Left lung (tissue), 10 donors: Measurements from ENCODE around the gene LLGL2. TPM values are rescaled to one million over a fixed set of nuclear protein-coding genes. Genes with fewer than 3 reads are reported as not detected.

Source experiments
- ATAC-seq: fragments of 200-7000 bp; cut with Tn5 transposase; one replicate; pipeline ENCODE4 v1.9.1; 2020; ENCODE audit warnings: moderate library complexity
- DNase-seq, 4 donors: peaks; one replicate each; pipeline ENCODE4 v3.0.0-alpha.2; 2013 to 2020
- H3K27ac ChIP-seq, 2 donors: fragments of 200-600 bp; sonication (generic) in 1 of 2; one replicate each; pipeline versions ENCODE4 v1.5.0 to v1.8.0; 2020 to 2021
- H3K27me3 ChIP-seq, 2 donors: fragments of 200-600 bp; sonication (generic) in 1 of 2; one replicate each; pipeline versions ENCODE4 v1.5.0 to v1.8.0; 2020 to 2021
- H3K36me3 ChIP-seq, 2 donors: fragments of 200-600 bp; sonication (generic) in 1 of 2; one replicate each; pipeline versions ENCODE4 v1.5.0 to v1.8.0; 2020 to 2021
- H3K4me1 ChIP-seq, 2 donors: fragments of 200-600 bp; one replicate each; pipeline ENCODE4 v1.8.0; 2021
- H3K4me3 ChIP-seq, 2 donors: fragments of 200-600 bp; sonication (generic) in 1 of 2; one replicate each; pipeline versions ENCODE4 v1.5.0 to v1.8.0; 2020 to 2021; ENCODE audit warnings: mild to moderate bottlenecking in 1 of 2
- H3K9me3 ChIP-seq, 2 donors: fragments of 200-600 bp; sonication (generic) in 1 of 2; one replicate each; pipeline versions ENCODE4 v1.5.0 to v1.8.0; 2020 to 2021
- CTCF ChIP-seq, 2 donors: fragments of 200-600 bp; sonication (generic) in 1 of 2; IDR thresholded peaks; one replicate each; pipeline versions ENCODE4 v1.5.0 to v1.8.0; 2021; ENCODE audit warnings: antibody characterized with exemption in 2 of 2
- intact Hi-C, 2 donors: fragments of 100-400 bp; cut with DNase I; formaldehyde crosslinking; loops; one replicate each; pipeline versions ENCODE4 v1.11.2 to v1.14.2; 2022
- polyA plus RNA-seq, 6 donors: library from polyadenylated mRNA; unstranded; fragments of 120-200 nt; gene quantifications; one replicate each; pipeline ENCODE4 v1.2.1, GENCODE V29; 2013; ENCODE audit not compliant: insufficient read length in 6 of 6
- total RNA-seq, 2 donors: library from RNA; stranded (reverse); fragmentation: NEBNext Ultra II Directional; extraction: Animal tissue kit (Norgen Biotek cat#: 25700); gene quantifications; one replicate each; pipeline ENCODE4 v1.2.1, GENCODE V29; 2021
- donor health status: DM: no; HTN: yes; CAD: no.
- donor health status: DM: no; HTN: no; CAD: no.

Gene LLGL2
- total and polyA plus RNA-seq, 8 donors: 38.0 to 173 (median 53.1) TPM

DNA sequence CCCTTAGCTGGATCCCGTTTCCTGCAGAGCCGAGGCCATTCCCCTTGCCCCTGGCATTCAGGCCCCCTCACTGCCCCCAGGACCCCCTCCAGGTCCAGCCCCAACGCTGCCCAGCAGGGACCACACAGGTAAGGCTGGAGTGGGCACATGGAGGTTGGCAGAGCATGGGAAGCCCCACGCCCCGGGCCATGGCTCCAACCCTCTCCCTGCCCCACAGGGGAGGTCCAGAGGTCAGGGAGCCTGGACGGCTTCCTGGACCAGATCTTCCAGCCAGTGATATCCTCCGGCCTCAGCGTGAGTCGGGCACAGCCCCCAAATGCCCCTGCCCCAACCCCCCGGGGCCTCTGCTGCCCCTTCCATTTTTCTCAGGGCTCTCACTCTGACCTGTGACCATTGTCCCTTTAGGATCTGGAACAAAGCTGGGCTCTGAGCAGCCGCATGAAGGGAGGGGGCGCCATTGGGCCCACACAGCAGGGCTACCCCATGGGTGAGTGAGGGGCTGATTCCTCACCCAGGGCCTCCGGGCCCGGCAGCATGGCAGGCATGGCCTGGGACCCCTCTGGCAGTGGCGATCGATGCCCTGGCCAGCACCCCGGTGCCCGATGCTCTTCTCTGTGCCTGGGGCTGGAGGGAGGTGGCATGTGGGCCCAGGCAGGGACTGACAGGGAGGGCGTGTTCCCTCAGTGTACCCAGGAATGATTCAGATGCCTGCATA, 89.2 kb downstream of the LLGL2 start:
- intact Hi-C loops: no loop called here
- Histone ChIP-seq H3K9me3 (no peaks in the 10 kb centered on the region), H3K4me1 (no peaks in the 10 kb centered on the region), H3K36me3 (peaks cover 0 to 98% of the 10 kb centered on the region in 2 donors), H3K27ac (no peak overlapping the region), H3K27me3 (no peaks in the 10 kb centered on the region), H3K4me3 (no peak overlapping the region)
- ATAC-seq (no peak), DNase-seq (no peak)
- TF ChIP-seq CTCF (IDR thresholded peaks at IDR 0.05): no peak

- ATAC-seq: no peak
Measured at GRCh38 chr17:75615301-75615700, 89.8 kb downstream of the LLGL2 start.

GRCh38 chr17:75616521-75617122, 91.1 kb downstream of the LLGL2 start:
- TF ChIP-seq CTCF (IDR thresholded peaks at IDR 0.05): no peak
- intact Hi-C loops: no loop called here
- H3K27ac ChIP-seq: no peak overlapping the region
- no peak overlapping the region for H3K4me3 ChIP-seq
- ATAC-seq: no peak
- H3K27me3 ChIP-seq: no peaks in the 10 kb centered on the region
- no peaks in the 10 kb centered on the region for H3K9me3 ChIP-seq
- no peaks in the 10 kb centered on the region for H3K4me1 ChIP-seq
- H3K36me3 ChIP-seq: peaks cover 0 to 100% of the 10 kb centered on the region in 2 donors
- no peak for DNase-seq

More at GRCh38 chr17:75615301-75615700, 89.8 kb downstream of the LLGL2 start:
- intact Hi-C loops: no loop called here
- Histone ChIP-seq H3K4me1 (no peaks in the 10 kb centered on the region), H3K27me3 (no peaks in the 10 kb centered on the region), H3K36me3 (peaks cover 0 to 100% of the 10 kb centered on the region in 2 donors), H3K27ac (no peak overlapping the region), H3K9me3 (no peaks in the 10 kb centered on the region), H3K4me3 (no peak overlapping the region)
- no peak for DNase-seq
- TF ChIP-seq CTCF (IDR thresholded peaks at IDR 0.05): no peak

DNA sequence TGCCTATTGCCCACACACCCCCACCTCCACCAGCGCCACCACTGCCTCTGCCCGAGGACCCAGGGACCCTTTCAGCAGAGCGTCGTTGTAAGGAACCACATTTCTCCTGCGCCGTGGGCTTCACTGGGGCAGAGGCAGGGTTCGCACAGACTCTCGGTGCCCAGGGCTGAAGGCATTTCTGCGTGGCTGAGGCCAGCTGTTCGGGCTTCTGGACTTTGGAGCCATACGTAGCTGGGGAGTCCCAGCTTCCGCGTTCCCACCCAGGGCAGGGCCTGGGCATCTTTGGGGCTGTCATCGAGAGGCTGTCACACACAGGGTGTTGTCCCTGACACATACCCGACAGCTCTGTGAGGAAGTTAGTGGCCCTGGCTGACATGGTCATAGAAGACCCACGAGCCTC, 91.7 kb downstream of the LLGL2 start:
- intact Hi-C loops: no loop called here
- no peak for DNase-seq
- TF ChIP-seq CTCF (IDR thresholded peaks at IDR 0.05): no peak
- Histone ChIP-seq H3K9me3 (no peaks in the 10 kb centered on the region), H3K27ac (no peak overlapping the region), H3K4me3 (no peak overlapping the region), H3K4me1 (no peaks in the 10 kb centered on the region), H3K36me3 (peaks cover 0 to 100% of the 10 kb centered on the region in 2 donors), H3K27me3 (no peaks in the 10 kb centered on the region)
- no peak for ATAC-seq

DNA sequence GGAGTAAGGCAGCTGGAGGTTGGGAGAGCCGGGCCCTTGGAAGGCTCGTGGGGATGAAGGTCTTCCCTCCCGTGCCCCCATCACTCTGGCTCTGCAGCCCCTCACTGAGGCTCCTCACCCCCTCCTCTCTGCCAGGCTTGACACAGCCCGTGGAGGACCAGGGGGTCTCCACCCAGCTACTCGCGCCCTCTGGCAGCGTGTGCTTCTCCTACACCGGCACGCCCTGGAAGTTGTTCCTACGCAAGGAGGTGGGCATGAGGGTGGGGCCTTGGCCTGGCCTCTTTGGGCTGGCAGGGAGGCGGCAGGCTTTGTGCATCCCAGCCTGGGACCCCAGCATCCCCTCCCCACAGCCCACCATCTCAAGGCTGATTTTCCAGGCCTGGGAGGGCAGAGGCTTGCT, 92.2 kb downstream of the LLGL2 start:
- H3K27me3 ChIP-seq: no peaks in the 10 kb centered on the region
- ATAC-seq: no peak
- intact Hi-C loops: no loop called here
- no peak for TF ChIP-seq CTCF (IDR thresholded peaks at IDR 0.05)
- no peaks in the 10 kb centered on the region for H3K9me3 ChIP-seq
- no peaks in the 10 kb centered on the region for H3K4me1 ChIP-seq
- H3K4me3 ChIP-seq: no peak overlapping the region
- H3K27ac ChIP-seq: no peak overlapping the region
- peaks cover 0 to 100% of the 10 kb centered on the region in 2 donors for H3K36me3 ChIP-seq
- DNase-seq: no peak
